GM12873 (cell line): Measurements from ENCODE around the gene SCYL1.

Experiments
- CTCF ChIP-seq: IDR thresholded peaks from 2 replicates; pipeline ENCODE4 v1.5.1; 2012; ENCODE audit warnings: low read depth, mild to moderate bottlenecking, moderate library complexity, low read length, control low read depth; ENCODE audit not compliant: insufficient read depth; ENCODE audit errors: missing control alignments

Gene SCYL1

DNA sequence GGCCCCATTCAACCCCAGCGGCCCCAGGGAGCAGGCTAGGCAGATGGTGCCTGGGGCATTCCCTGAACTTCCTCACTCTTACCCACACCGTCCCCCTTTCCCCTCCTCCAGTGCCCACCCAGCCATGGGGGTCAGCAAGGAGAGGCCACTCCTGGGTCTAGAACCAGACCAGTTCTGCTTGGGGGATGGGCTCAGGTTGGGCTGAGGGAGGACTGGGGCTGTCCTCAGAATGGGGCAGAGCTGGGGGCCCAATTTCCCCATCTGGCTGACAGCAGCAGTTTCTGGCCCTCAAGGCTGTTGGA, 12.4 kb downstream of the SCYL1 start:
- TF ChIP-seq CTCF = no peak

- no peak for TF ChIP-seq CTCF
Measured at GRCh38 chr11:65537620-65538231, 12.8 kb downstream of the SCYL1 start.

GRCh38 chr11:65538232-65538914, 13.5 kb downstream of the SCYL1 start:
- no peak for TF ChIP-seq CTCF

DNA sequence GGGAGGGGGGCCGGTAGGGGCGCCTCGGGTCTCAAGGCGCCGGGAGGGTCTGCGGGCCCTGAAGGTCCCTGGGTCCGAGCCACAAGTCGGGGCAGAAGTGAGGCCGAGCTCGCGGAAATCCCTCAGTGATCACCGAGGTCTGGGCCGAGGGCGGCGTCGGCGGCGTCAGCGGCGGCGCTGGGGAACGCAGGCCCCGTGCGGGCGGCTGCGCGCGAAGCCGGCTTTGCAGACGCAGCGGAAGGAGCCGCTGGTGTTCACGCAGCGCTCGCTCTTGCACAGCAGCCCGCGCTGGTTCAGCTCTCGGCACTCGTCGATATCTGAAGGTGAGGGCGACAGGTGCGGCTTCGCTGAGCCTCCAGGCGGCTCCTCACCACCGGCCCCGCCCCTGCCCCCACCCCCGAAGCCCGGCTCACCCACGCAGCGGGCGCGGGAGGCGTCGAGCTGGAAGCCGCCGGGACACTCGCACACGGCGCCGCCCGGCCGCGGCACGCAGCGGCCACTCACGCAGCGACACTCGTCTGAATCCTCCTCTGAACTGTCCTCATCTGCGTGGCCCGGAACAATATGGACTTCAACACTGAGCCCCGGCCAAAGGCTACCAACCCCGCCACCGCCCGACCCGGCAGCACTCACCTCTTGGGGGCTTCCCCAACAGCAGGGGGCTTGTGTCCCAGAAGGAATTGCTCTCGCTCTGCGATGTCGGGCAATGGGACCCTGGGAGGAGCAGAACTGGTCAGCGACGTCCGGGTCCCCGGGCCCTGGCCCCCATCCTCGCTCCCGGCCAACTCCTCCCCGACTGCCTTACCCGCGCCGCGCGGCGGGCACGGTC, 14.2 kb downstream of the SCYL1 start:
- TF ChIP-seq CTCF = no peak

DNA sequence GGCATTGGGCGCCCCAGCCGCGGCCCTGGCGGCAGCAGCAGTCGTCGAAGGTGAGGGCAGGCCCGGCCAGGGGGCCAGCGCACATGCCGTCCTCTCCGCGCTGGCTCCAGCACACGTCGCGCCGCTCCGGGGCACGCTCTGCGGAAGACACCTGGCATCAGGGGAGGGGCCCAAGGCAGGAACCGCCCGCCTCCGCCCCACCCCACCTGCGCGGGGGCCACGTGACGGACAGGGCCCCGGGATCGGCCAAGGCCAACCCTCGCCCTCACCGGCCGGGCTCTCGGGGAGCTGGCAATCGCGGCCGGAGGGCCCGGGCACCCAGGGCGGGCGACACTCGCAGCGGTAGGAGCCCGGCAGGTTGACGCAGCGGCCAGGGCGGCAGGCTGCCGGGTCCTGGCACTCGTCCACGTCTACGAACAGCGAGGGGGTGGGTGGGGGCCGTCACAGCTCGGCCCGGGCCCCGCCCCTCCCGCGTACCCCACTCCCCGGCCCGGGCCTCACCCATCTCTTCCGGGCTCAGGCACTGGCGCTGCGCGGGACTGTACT, 14.9 kb downstream of the SCYL1 start:
- no peak for TF ChIP-seq CTCF

- peak; percentile 80 for TF ChIP-seq CTCF
Measured at GRCh38 chr11:65540290-65541092, 15.6 kb downstream of the SCYL1 start.
